HepG2 (cell line): ENCODE data around the gene MCC. TPM values are rescaled to one million over a fixed set of nuclear protein-coding genes. Genes with fewer than 3 reads are reported as not detected.

Experiments
- FOSL1 ChIP-seq: sonication (generic); formaldehyde crosslinking; IDR thresholded peaks from 2 replicates; pipeline ENCODE4 v1.9.0; 2021; ENCODE audit warnings: missing genetic modification reagents, borderline replicate concordance
- ZBTB7A ChIP-seq: sonication (generic); formaldehyde crosslinking; IDR thresholded peaks from 2 replicates; pipeline ENCODE4 v1.8.0; 2022; ENCODE audit warnings: mild to moderate bottlenecking, missing genetic modification reagents
- ZFX ChIP-seq: sonication (generic); formaldehyde crosslinking; IDR thresholded peaks from 2 replicates; pipeline ENCODE4 v1.4.0; 2020; ENCODE audit warnings: mild to moderate bottlenecking, low read depth, missing genetic modification reagents, moderate library complexity
- ZNF24 ChIP-seq: fragments of 450-650 bp; IDR thresholded peaks from 2 replicates; pipeline ENCODE4 v1.6.1; 2017; ENCODE audit warnings: antibody characterized with exemption, mild to moderate bottlenecking
- ZNF264 ChIP-seq: sonication (generic); formaldehyde crosslinking; IDR thresholded peaks from 2 replicates; pipeline ENCODE4 v1.4.0; 2020; ENCODE audit warnings: missing genetic modification reagents
- ZNF350 ChIP-seq: sonication (generic); formaldehyde crosslinking; IDR thresholded peaks from 2 replicates; pipeline ENCODE4 v1.4.0; 2020; ENCODE audit warnings: mild to moderate bottlenecking, low read depth, missing genetic modification reagents, borderline replicate concordance
- polyA plus RNA-seq, 8 experiments: library from polyadenylated mRNA; depleted of rRNA in 3 of 8; stranded (reverse) in 7 of 8; unstranded in 1 of 8; fragments of >200 nt; fragmentation: Illumina TruSeq in 4 of 8; extraction: Trizol in 4 of 8; gene quantifications; 2 replicates each; pipeline versions ENCODE4 v1.2.1 to v1.2.3, GENCODE V29; 2011 to 2016; ENCODE audit warnings: low read depth in 4 of 8, missing spikeins in 1 of 8, mixed read lengths in 1 of 8; ENCODE audit not compliant: insufficient read depth in 1 of 8
- total RNA-seq, 5 experiments: library from RNA; depleted of rRNA; stranded (reverse); fragments of >200 nt; fragmentation: Illumina TruSeq; extraction: Trizol; gene quantifications; 2 replicates each; pipeline ENCODE4 v1.2.3, GENCODE V29; 2016; ENCODE audit warnings: low read depth in 1 of 5
- TF ChIP-seq, protein P1 (sequence below): sonication (generic); formaldehyde crosslinking; IDR thresholded peaks from 2 replicates; pipeline ENCODE4 v1.5.0; 2020; ENCODE audit warnings: mild to moderate bottlenecking, missing genetic modification reagents
- TF ChIP-seq, protein P2 (sequence below): sonication (generic); formaldehyde crosslinking; IDR thresholded peaks from 2 replicates; pipeline ENCODE4; 2020; ENCODE audit warnings: missing genetic modification reagents, mild to moderate bottlenecking, borderline replicate concordance

Gene MCC
- total and polyA plus RNA-seq, 2 of the 13 experiments (the other 11 are each of a cell fraction or from before 2014, with no cell fraction given): 0.55 to 2.4 TPM

DNA sequence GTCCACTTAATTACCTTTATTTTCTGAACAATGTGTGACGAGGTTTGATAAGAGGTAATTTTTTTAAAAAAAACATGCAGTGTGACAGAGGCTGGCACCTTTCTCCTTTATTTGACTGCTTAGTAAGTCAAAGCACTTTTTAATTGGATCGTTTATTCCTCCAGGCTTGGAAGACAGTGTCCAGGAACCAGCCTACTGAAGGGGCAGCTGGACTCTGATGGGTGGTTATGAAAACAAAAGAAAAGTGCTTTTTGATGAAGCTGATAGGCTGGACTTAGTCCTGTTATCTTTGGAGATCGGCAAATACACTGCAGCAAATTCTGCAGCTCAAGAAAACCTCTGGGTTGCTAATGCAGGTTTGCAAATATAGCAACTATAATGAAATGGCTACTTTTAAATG is 370.0 kb downstream of the MCC start (continued):
- TF ChIP-seq, protein P1, sequence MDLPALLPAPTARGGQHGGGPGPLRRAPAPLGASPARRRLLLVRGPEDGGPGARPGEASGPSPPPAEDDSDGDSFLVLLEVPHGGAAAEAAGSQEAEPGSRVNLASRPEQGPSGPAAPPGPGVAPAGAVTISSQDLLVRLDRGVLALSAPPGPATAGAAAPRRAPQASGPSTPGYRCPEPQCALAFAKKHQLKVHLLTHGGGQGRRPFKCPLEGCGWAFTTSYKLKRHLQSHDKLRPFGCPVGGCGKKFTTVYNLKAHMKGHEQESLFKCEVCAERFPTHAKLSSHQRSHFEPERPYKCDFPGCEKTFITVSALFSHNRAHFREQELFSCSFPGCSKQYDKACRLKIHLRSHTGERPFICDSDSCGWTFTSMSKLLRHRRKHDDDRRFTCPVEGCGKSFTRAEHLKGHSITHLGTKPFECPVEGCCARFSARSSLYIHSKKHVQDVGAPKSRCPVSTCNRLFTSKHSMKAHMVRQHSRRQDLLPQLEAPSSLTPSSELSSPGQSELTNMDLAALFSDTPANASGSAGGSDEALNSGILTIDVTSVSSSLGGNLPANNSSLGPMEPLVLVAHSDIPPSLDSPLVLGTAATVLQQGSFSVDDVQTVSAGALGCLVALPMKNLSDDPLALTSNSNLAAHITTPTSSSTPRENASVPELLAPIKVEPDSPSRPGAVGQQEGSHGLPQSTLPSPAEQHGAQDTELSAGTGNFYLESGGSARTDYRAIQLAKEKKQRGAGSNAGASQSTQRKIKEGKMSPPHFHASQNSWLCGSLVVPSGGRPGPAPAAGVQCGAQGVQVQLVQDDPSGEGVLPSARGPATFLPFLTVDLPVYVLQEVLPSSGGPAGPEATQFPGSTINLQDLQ: no peak
- TF ChIP-seq ZFX (CRISPR knock-in tag): no peak
- TF ChIP-seq ZNF24: no peak
- TF ChIP-seq FOSL1: no peak
- TF ChIP-seq ZNF264 (CRISPR knock-in tag): no peak
- TF ChIP-seq, protein P2, sequence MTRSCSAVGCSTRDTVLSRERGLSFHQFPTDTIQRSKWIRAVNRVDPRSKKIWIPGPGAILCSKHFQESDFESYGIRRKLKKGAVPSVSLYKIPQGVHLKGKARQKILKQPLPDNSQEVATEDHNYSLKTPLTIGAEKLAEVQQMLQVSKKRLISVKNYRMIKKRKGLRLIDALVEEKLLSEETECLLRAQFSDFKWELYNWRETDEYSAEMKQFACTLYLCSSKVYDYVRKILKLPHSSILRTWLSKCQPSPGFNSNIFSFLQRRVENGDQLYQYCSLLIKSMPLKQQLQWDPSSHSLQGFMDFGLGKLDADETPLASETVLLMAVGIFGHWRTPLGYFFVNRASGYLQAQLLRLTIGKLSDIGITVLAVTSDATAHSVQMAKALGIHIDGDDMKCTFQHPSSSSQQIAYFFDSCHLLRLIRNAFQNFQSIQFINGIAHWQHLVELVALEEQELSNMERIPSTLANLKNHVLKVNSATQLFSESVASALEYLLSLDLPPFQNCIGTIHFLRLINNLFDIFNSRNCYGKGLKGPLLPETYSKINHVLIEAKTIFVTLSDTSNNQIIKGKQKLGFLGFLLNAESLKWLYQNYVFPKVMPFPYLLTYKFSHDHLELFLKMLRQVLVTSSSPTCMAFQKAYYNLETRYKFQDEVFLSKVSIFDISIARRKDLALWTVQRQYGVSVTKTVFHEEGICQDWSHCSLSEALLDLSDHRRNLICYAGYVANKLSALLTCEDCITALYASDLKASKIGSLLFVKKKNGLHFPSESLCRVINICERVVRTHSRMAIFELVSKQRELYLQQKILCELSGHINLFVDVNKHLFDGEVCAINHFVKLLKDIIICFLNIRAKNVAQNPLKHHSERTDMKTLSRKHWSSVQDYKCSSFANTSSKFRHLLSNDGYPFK (CRISPR knock-in tag): no peak
- TF ChIP-seq ZNF350: no peak
- no peak for TF ChIP-seq ZBTB7A (CRISPR knock-in tag)
